SK-N-SH (cell line): Measurements from ENCODE around the gene KRT14. TPM values are rescaled to one million over a fixed set of nuclear protein-coding genes. Genes with fewer than 3 reads are reported as not detected.
A peak's percentile ranks its signal among the peaks of the same experiment; 100 is the strongest.

Experiments
- CTCF ChIA-PET: fragments of 300-600, 350-600 bp; formaldehyde crosslinking; extraction: SDS; loops from one replicate; lab custom pipeline; 2021; lab: Yijun Ruan, JAX
- POLR2A ChIA-PET: fragments of 350-600 bp; sonication (Branson Sonifier 250); formaldehyde crosslinking; extraction: SDS; loops from one replicate; lab custom pipeline; 2020; ENCODE audit warnings: antibody characterized with exemption, inconsistent platforms; lab: Yijun Ruan, JAX
- DNase-seq: peaks from one replicate; pipeline ENCODE4 v3.0.0; 2012
- H2AFZ ChIP-seq: fragments of 200-600 bp; sonication (generic); 2 replicates; pipeline ENCODE4 v1.8.1; 2016; ENCODE audit warnings: antibody characterized with exemption, mild to moderate bottlenecking, low read depth
- H3F3A ChIP-seq: fragments of 200-600 bp; sonication (generic); replicated peaks from 2 replicates; pipeline ENCODE3; 2016; ENCODE audit warnings: antibody characterized with exemption, mild to moderate bottlenecking; ENCODE audit not compliant: insufficient read depth
- H3K27ac ChIP-seq, 2 experiments: fragments of 200-500 bp in 1 of 2; fragments of 200-600 bp in 1 of 2; sonication (Bioruptor generic) in 1 of 2; sonication (generic), shearing (Covaris generic) in 1 of 2; 2 replicates each; pipeline versions ENCODE4 v1.5.1 to v1.6.1; 2014 to 2016; ENCODE audit warnings: low read depth in 2 of 2, inconsistent platforms in 1 of 2, low read length in 1 of 2, mild to moderate bottlenecking in 1 of 2, mixed read lengths in 1 of 2
- H3K27me3 ChIP-seq: fragments of 200-600 bp; sonication (generic), shearing (Covaris generic); 2 replicates; pipeline ENCODE4 v1.6.1; 2016; ENCODE audit warnings: mixed run types; ENCODE audit not compliant: insufficient read depth
- H3K36me3 ChIP-seq, 2 experiments: fragments of 200-500 bp in 1 of 2; fragments of 200-600 bp in 1 of 2; sonication (Bioruptor generic) in 1 of 2; sonication (generic) in 1 of 2; replicated peaks in 1 of 2; 2 replicates each; pipeline versions ENCODE3 to v1.5.1; 2014 to 2016; ENCODE audit warnings: low read length in 1 of 2, mild to moderate bottlenecking in 1 of 2; ENCODE audit not compliant: insufficient read depth in 2 of 2, control insufficient read depth in 1 of 2
- H3K4me1 ChIP-seq, 2 experiments: fragments of 200-500 bp in 1 of 2; fragments of 200-600 bp in 1 of 2; sonication (Bioruptor generic) in 1 of 2; sonication (generic), shearing (Covaris generic) in 1 of 2; 2 replicates each; pipeline versions ENCODE4 v1.5.1 to v1.6.1; 2014 to 2016; ENCODE audit warnings: low read depth in 1 of 2, low read length in 1 of 2, mixed run types in 1 of 2; ENCODE audit not compliant: insufficient read depth in 2 of 2, control insufficient read depth in 1 of 2
- H3K4me2 ChIP-seq: fragments of 200-600 bp; sonication (generic), shearing (Covaris generic); 2 replicates; pipeline ENCODE4 v1.6.1; 2017; ENCODE audit warnings: mixed run types
- H3K4me3 ChIP-seq, 2 experiments: fragments of 200-500 bp in 1 of 2; fragments of 200-600 bp in 1 of 2; sonication (Bioruptor generic) in 1 of 2; sonication (generic), shearing (Covaris generic) in 1 of 2; 2 replicates each; pipeline versions ENCODE4 v1.5.1 to v1.8.1; 2014 to 2016; ENCODE audit warnings: low read depth in 2 of 2, inconsistent platforms in 1 of 2, low read length in 1 of 2, mild to moderate bottlenecking in 1 of 2, mixed read lengths in 1 of 2, moderate library complexity in 1 of 2
- H3K79me2 ChIP-seq: fragments of 200-600 bp; sonication (generic); 2 replicates; pipeline ENCODE4 v1.8.1; 2017; ENCODE audit warnings: mild to moderate bottlenecking; ENCODE audit not compliant: insufficient read depth
- H3K9ac ChIP-seq: fragments of 200-600 bp; sonication (generic); 2 replicates; pipeline ENCODE4 v1.6.1; 2017; ENCODE audit warnings: mixed run types
- H3K9me2 ChIP-seq: fragments of 200-600 bp; sonication (generic); 2 replicates; pipeline ENCODE4 v1.6.1; 2017; ENCODE audit warnings: mixed run types
- H3K9me3 ChIP-seq: fragments of 200-600 bp; sonication (generic); 2 replicates; pipeline ENCODE4 v1.6.1; 2017; ENCODE audit warnings: mixed run types, mild to moderate bottlenecking, moderate library complexity
- H4K20me1 ChIP-seq: fragments of 200-600 bp; sonication (generic); 2 replicates; pipeline ENCODE4 v1.6.1; 2017; ENCODE audit warnings: mild to moderate bottlenecking, mixed run types; ENCODE audit not compliant: insufficient read depth
- CHD2 ChIP-seq: fragments of 150-350 bp; IDR thresholded peaks from 2 replicates; pipeline ENCODE4 v1.6.1; 2018; ENCODE audit warnings: low read length; ENCODE audit not compliant: partially characterized antibody
- EP300 ChIP-seq, 2 experiments: IDR thresholded peaks; 2 replicates each; pipeline versions ENCODE4 v1.4.0 to v1.6.1; 2012; ENCODE audit warnings: borderline replicate concordance in 1 of 2, low read depth in 1 of 2, low read length in 1 of 2
- FOSL2 ChIP-seq: IDR thresholded peaks from 2 replicates; pipeline ENCODE4 v1.4.0; 2012; ENCODE audit warnings: low read depth, mild to moderate bottlenecking, moderate library complexity, borderline replicate concordance
- FOXJ3 ChIP-seq: sonication (generic); formaldehyde crosslinking; IDR thresholded peaks from 2 replicates; pipeline ENCODE4 v1.5.1; 2020; ENCODE audit warnings: mild to moderate bottlenecking, missing genetic modification reagents
- FOXM1 ChIP-seq: IDR thresholded peaks from 2 replicates; pipeline ENCODE4 v1.4.0; 2012; ENCODE audit warnings: low read depth, mild to moderate bottlenecking
- GATA2 ChIP-seq: sonication (generic); formaldehyde crosslinking; IDR thresholded peaks from 2 replicates; pipeline ENCODE4 v1.5.0; 2020; ENCODE audit warnings: mild to moderate bottlenecking, missing genetic modification reagents
- IRF3 ChIP-seq: fragments of 150-350 bp; IDR thresholded peaks from 2 replicates; pipeline ENCODE4 v1.6.1; 2016; ENCODE audit warnings: mild to moderate bottlenecking, low read depth, low read length
- MEF2A ChIP-seq: IDR thresholded peaks from 2 replicates; pipeline ENCODE4 v1.4.0; 2012; ENCODE audit warnings: low read depth, borderline replicate concordance
- MXI1 ChIP-seq: IDR thresholded peaks from 2 replicates; pipeline ENCODE4 v1.6.1; 2012; ENCODE audit warnings: mild to moderate bottlenecking, low read depth, low read length, improper control_type of control experiment
- NFIC ChIP-seq: IDR thresholded peaks from 2 replicates; pipeline ENCODE4 v1.4.0; 2012; ENCODE audit warnings: borderline replicate concordance
- PBX3 ChIP-seq: IDR thresholded peaks from 2 replicates; pipeline ENCODE4; 2012
- RAD21 ChIP-seq: IDR thresholded peaks from 2 replicates; pipeline ENCODE4 v1.6.1; 2012; ENCODE audit warnings: mild to moderate bottlenecking, low read length
- REST ChIP-seq: IDR thresholded peaks from 2 replicates; pipeline ENCODE4 v1.6.1; 2012; ENCODE audit warnings: mild to moderate bottlenecking, low read depth, low read length, moderate library complexity
- TAF1 ChIP-seq: IDR thresholded peaks from 2 replicates; pipeline ENCODE4 v1.6.1; 2012; ENCODE audit warnings: low read depth, mild to moderate bottlenecking, low read length, moderate library complexity, borderline replicate concordance
- TEAD4 ChIP-seq: IDR thresholded peaks from 2 replicates; pipeline ENCODE4 v1.4.0; 2012; ENCODE audit warnings: mild to moderate bottlenecking, borderline replicate concordance; ENCODE audit not compliant: insufficient read depth
- USF2 ChIP-seq: fragments of 150-350 bp; IDR thresholded peaks from 2 replicates; pipeline ENCODE4 v1.6.1; 2017; ENCODE audit warnings: antibody characterized with exemption, low read length, low read depth, borderline replicate concordance
- ZBTB33 ChIP-seq: IDR thresholded peaks from 2 replicates; pipeline ENCODE4 v1.4.0; 2012; ENCODE audit warnings: low read depth, borderline replicate concordance
- WGBS: methylation state at CpG from one replicate; pipeline ENCODE4 v1.1.6; 2017; ENCODE audit warnings: low lambda C conversion rate; 5-methylcytosine and 5-hydroxymethylcytosine counted together
- polyA plus RNA-seq, 3 experiments: library from polyadenylated mRNA; depleted of rRNA; stranded (reverse); fragments of >200 nt; gene quantifications; 2 replicates each; pipeline ENCODE4 v1.2.3, GENCODE V29; 2012

KRT14 gene
- polyA plus RNA-seq, 1 of the 3 experiments (the other 2 are of a cell fraction): not detected

GRCh38 chr17:41539071-41539492 lies 47.6 kb downstream of the KRT14 start:
- H2AFZ ChIP-seq: peak overlapping the region; percentile 73
- peaks cover 29% of the 10 kb centered on the region for H3F3A ChIP-seq
- peak overlapping the region; percentile 26 to 77; a peak in 3 of 4 replicates for H3K27ac ChIP-seq
- 49% methylated on average over 3 of the region's 5 CpGs for WGBS
- H3K79me2 ChIP-seq: no peaks in the 10 kb centered on the region
- H3K4me2 ChIP-seq: peak overlapping the region; percentile 59
- no peak for TF ChIP-seq NFIC
- TF ChIP-seq FOSL2: no peak
- TF ChIP-seq RAD21: no peak
- 0 out of 2 replicates have a peak, but pooled peaks have one; percentile 10 for TF ChIP-seq TEAD4
- TF ChIP-seq, all 33 proteins: peak for 1
- Histone ChIP-seq H3K4me1 (peaks cover 17 to 37% of the 10 kb centered on the region in 2 experiments; a peak in 3 of 4 replicates), H3K9me3 (no peaks in the 10 kb centered on the region), H3K9ac (peak overlapping the region; percentile 54), H3K9me2 (no peaks in the 10 kb centered on the region), H4K20me1 (no peaks in the 10 kb centered on the region), H3K4me3 (no peak overlapping the region), H3K27me3 (no peaks in the 10 kb centered on the region), H3K36me3 (no peaks in the 10 kb centered on the region)
- POLR2A ChIA-PET: no interaction called here
- CTCF ChIA-PET: interaction anchor here (1.2 to 25.5 kb wide), 4 partner anchors 10 to 127 kb away, joined by 4 to 646 read pairs (median 43); partner anchors contain the start of gene KRT15
- no peak for DNase-seq

- WGBS: 17% methylated on average over 5 of the region's 5 CpGs
- no peak for DNase-seq
- H3K9ac ChIP-seq: peak overlapping the region; percentile 54
- H3K27me3 ChIP-seq: no peaks in the 10 kb centered on the region
- ChIA-PET POLR2A (no interaction called here), CTCF (interaction anchor here (1.2 to 25.5 kb wide), 6 partner anchors 11 to 127 kb away, joined by 3 to 646 read pairs (median 7); partner anchors contain the start of genes KRT15 and KRT19)
- peak overlapping the region; percentile 59 for H3K4me2 ChIP-seq
- peaks cover 17 to 37% of the 10 kb centered on the region in 2 experiments; a peak in 3 of 4 replicates for H3K4me1 ChIP-seq
- H3K4me3 ChIP-seq: no peak overlapping the region
- peaks cover 27% of the 10 kb centered on the region for H3F3A ChIP-seq
- H3K9me2 ChIP-seq: no peaks in the 10 kb centered on the region
- no peaks in the 10 kb centered on the region for H3K79me2 ChIP-seq
- peak overlapping the region; percentile 26 to 77; a peak in 2 of 4 replicates for H3K27ac ChIP-seq
- H3K9me3 ChIP-seq: no peaks in the 10 kb centered on the region
- H2AFZ ChIP-seq: peak overlapping the region; percentile 73
- H3K36me3 ChIP-seq: no peaks in the 10 kb centered on the region
- H4K20me1 ChIP-seq: no peaks in the 10 kb centered on the region
- TF ChIP-seq EP300 (IDR thresholded peaks at IDR 0.05; ENCODE audit: borderline replicate concordance in 1 of 2, low read depth in 1 of 2, low read length in 1 of 2): no peak
- TF ChIP-seq IRF3: no peak
- no peak for TF ChIP-seq CHD2
- no peak for TF ChIP-seq MEF2A
- TF ChIP-seq TAF1: 0 out of 2 replicates have a peak, but pooled peaks have one; percentile 11
- no peak for TF ChIP-seq FOXJ3 (CRISPR knock-in tag)
- no peak for TF ChIP-seq USF2
- TF ChIP-seq ZBTB33: no peak
- peak; percentile 31; the same call in 1 of the 2 replicates for TF ChIP-seq REST
- TF ChIP-seq NFIC: peak; percentile 42; the same call in 1 of the 2 replicates
- no peak for TF ChIP-seq MXI1
- no peak for TF ChIP-seq FOXM1
- peak; percentile 37; the same call in 1 of the 2 replicates for TF ChIP-seq FOSL2
- 0 out of 2 replicates have a peak, but pooled peaks have one; percentile 5 for TF ChIP-seq PBX3
- no peak for TF ChIP-seq GATA2
Observed at GRCh38 chr17:41538565-41538991, 48.1 kb downstream of the KRT14 start.
